ENCODE data around the gene CCM2. TPM values are rescaled to one million over a fixed set of nuclear protein-coding genes. Genes with fewer than 3 reads are reported as not detected.
"Not testable (repeated sequence)": the region's sequence is repeated elsewhere in the genome, so short reads cannot be mapped to it uniquely, and the experiment has no call there.

Gene CCM2
- polyA plus RNA-seq, 3 donors, result 21.7 to 58.0 (median 47.7) TPM

- WGBS, 3 donors, result 83 to 92% (median 90%) methylated on average over 17 to 21 of the region's 21 CpGs
- not testable (repeated sequence) for H3K27ac ChIP-seq (ENCODE audit: low read depth, low read length)
Measured at GRCh38 chr7:44992004-44992795, 7.8 kb upstream of the CCM2 start.

GRCh38 chr7:44994877-44995554 lies 5.0 kb upstream of the CCM2 start:
- WGBS, 3 donors, result 54 to 82% (median 69%) methylated on average over 5 of the region's 5 CpGs
- no peak overlapping the region for H3K27ac ChIP-seq (ENCODE audit: low read depth, low read length)

GRCh38 chr7:44995555-44996493 lies 4.2 kb upstream of the CCM2 start:
- WGBS, 3 donors, result 91 to 96% (median 94%) methylated on average over 8 of the region's 8 CpGs
- H3K27ac ChIP-seq (ENCODE audit: low read depth, low read length), result no peak overlapping the region

- 85 to 94% (median 89%) methylated on average over 4 of the region's 4 CpGs for WGBS, 3 donors
Measured at GRCh38 chr7:44998153-44998871, 1.7 kb upstream of the CCM2 start.

GRCh38 chr7:44999245-45000092 lies 532 bp upstream of the CCM2 start:
- 0 to 1% (median 0%) methylated on average over 52 to 66 of the region's 66 CpGs for WGBS, 3 donors
- H3K27ac ChIP-seq (ENCODE audit: low read depth, low read length), result no peak overlapping the region

More at GRCh38 chr7:44998153-44998871, 1.7 kb upstream of the CCM2 start:
- H3K27ac ChIP-seq (ENCODE audit: low read depth, low read length), result no peak overlapping the region

GRCh38 chr7:45001138-45001694 lies 1.2 kb downstream of the CCM2 start:
- no peak overlapping the region for H3K27ac ChIP-seq (ENCODE audit: low read depth, low read length)
- 15 to 38% (median 38%) methylated on average over 10 of the region's 10 CpGs for WGBS, 3 donors

GRCh38 chr7:45001826-45002225 lies 1.8 kb downstream of the CCM2 start:
- no peak overlapping the region for H3K27ac ChIP-seq (ENCODE audit: low read depth, low read length)
- 37 to 45% (median 41%) methylated on average over 2 of the region's 2 CpGs for WGBS, 3 donors

- no peak overlapping the region for H3K27ac ChIP-seq (ENCODE audit: low read depth, low read length)
- WGBS, 3 donors, result 94 to 97% (median 96%) methylated on average over 4 of the region's 4 CpGs
Measured at GRCh38 chr7:45003789-45004188, 3.8 kb downstream of the CCM2 start.

GRCh38 chr7:45007106-45007505 lies 7.1 kb downstream of the CCM2 start:
- no peak overlapping the region for H3K27ac ChIP-seq (ENCODE audit: low read depth, low read length)
- WGBS, 3 donors, result 74 to 94% (median 92%) methylated on average over 7 of the region's 7 CpGs

GRCh38 chr7:45007571-45008328 lies 7.7 kb downstream of the CCM2 start:
- 92 to 97% (median 94%) methylated on average over 7 of the region's 7 CpGs for WGBS, 3 donors
- no peak overlapping the region for H3K27ac ChIP-seq (ENCODE audit: low read depth, low read length)

- 68 to 81% (median 75%) methylated on average over 2 of the region's 2 CpGs for WGBS, 3 donors
- H3K27ac ChIP-seq (ENCODE audit: low read depth, low read length), result no peak overlapping the region
Measured at GRCh38 chr7:45013465-45013967, 13.5 kb downstream of the CCM2 start.

- 74 to 100% (median 81%) methylated on average over 1 of the region's 1 CpG for WGBS, 3 donors
- no peak overlapping the region for H3K27ac ChIP-seq (ENCODE audit: low read depth, low read length)
Measured at GRCh38 chr7:45015313-45015712, 15.3 kb downstream of the CCM2 start.

GRCh38 chr7:45017253-45017652 lies 17.3 kb downstream of the CCM2 start:
- WGBS, 3 donors, result 64 to 65% (median 64%) methylated on average over 3 of the region's 3 CpGs
- H3K27ac ChIP-seq (ENCODE audit: low read depth, low read length), result no peak overlapping the region

- WGBS, 3 donors, result 70 to 76% (median 76%) methylated on average over 5 of the region's 5 CpGs
- no peak overlapping the region for H3K27ac ChIP-seq (ENCODE audit: low read depth, low read length)
Measured at GRCh38 chr7:45020915-45021314, 20.9 kb downstream of the CCM2 start.

GRCh38 chr7:45021604-45022296 lies 21.7 kb downstream of the CCM2 start:
- no peak overlapping the region for H3K27ac ChIP-seq (ENCODE audit: low read depth, low read length)
- WGBS, 3 donors, result 69 to 91% (median 71%) methylated on average over 3 of the region's 3 CpGs

Data from adipose tissue (tissue), 3 donors.